ENCODE data around the gene BICC1.

DNA sequence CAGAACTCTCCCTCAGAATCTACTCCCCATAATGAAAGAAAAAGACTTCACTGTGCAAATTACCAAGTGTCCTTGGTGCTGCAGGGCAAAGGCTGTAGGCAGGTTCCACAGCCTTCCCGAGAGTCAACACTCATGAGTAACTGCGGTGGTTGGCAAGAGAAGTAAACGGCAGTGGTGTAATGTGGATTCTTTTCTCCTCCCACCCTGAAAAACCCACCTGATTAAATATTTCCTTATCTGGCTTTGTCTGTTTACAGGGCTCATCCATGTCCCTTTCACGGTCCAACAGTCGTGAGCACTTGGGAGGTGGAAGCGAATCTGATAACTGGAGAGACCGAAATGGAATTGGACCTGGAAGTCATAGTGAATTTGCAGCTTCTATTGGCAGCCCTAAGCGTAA lies 300.9 kb downstream of the BICC1 start:
- TF ChIP-seq CTCF (IDR thresholded peaks at IDR 0.05) (no peak), POLR2A (IDR thresholded peaks at IDR 0.05) (no peak), EP300 (IDR thresholded peaks at IDR 0.05) (no peak)
